Activated T-cell treated with anti-CD3 and anti-CD28 coated beads for 1 hour (primary cell): Measurements from ENCODE around the gene MYH7.
A peak's percentile ranks its signal among the peaks of the same experiment; 100 is the strongest.
"Not testable (repeated sequence)": the region's sequence is repeated elsewhere in the genome, so short reads cannot be mapped to it uniquely, and the experiment has no call there.

Experiments
- DNase-seq: peaks from one replicate; pipeline ENCODE4 v3.0.0-alpha.2; 2020; ENCODE audit warnings: low read depth

Gene MYH7

GRCh38 chr14:23386266-23386657, 49.2 kb downstream of the MYH7 start:
- not testable (repeated sequence) for DNase-seq

GRCh38 chr14:23385642-23386265, 49.7 kb downstream of the MYH7 start:
- no peak for DNase-seq

GRCh38 chr14:23385244-23385641, 50.2 kb downstream of the MYH7 start:
- no peak for DNase-seq

GRCh38 chr14:23384364-23385080, 50.9 kb downstream of the MYH7 start:
- no peak for DNase-seq

GRCh38 chr14:23382731-23383440, 52.6 kb downstream of the MYH7 start:
- no peak for DNase-seq

GRCh38 chr14:23382276-23382675, 53.2 kb downstream of the MYH7 start:
- DNase-seq = no peak

GRCh38 chr14:23381871-23382270, 53.6 kb downstream of the MYH7 start:
- no peak for DNase-seq

- no peak for DNase-seq
These were observed 54.5 kb downstream of the MYH7 start for GRCh38 chr14:23380976-23381375.

GRCh38 chr14:23380197-23380914, 55.1 kb downstream of the MYH7 start:
- DNase-seq = no peak

GRCh38 chr14:23379366-23380196, 55.9 kb downstream of the MYH7 start:
- DNase-seq = peak; percentile 63

- no peak for DNase-seq
These were observed 56.7 kb downstream of the MYH7 start for GRCh38 chr14:23378612-23379220.

GRCh38 chr14:23377573-23378563, 57.6 kb downstream of the MYH7 start:
- no peak for DNase-seq

GRCh38 chr14:23377198-23377550, 58.3 kb downstream of the MYH7 start:
- DNase-seq = no peak

- DNase-seq = no peak
These were observed 58.8 kb downstream of the MYH7 start, which contains the start of gene CMTM5 for GRCh38 chr14:23376482-23377197. Gene CMTM5, plus strand, starts transcription at chr14:23377046. Its CDS starts 206 bp downstream, at chr14:23377252.

- no peak for DNase-seq
These were observed 59.8 kb downstream of the MYH7 start for GRCh38 chr14:23375527-23376251.

GRCh38 chr14:23373041-23373440, 62.4 kb downstream of the MYH7 start:
- no peak for DNase-seq

GRCh38 chr14:23372509-23372908, 63.0 kb downstream of the MYH7 start, which contains the start of gene IL25:
Gene IL25, plus strand, starts transcription at chr14:23372809.
- DNase-seq = no peak

- DNase-seq = no peak
These were observed 63.6 kb downstream of the MYH7 start for GRCh38 chr14:23371865-23372264.
